DMS53 treated with DMSO at 0.1 percent for 48 hours (cell line): Measurements from ENCODE around the gene C2CD4D.
A peak's percentile ranks its signal among the peaks of the same experiment; 100 is the strongest.
"Not testable (repeated sequence)": the region's sequence is repeated elsewhere in the genome, so short reads cannot be mapped to it uniquely, and the experiment has no call there.

Experiments used
- DNase-seq: peaks from one replicate; lab custom pipeline; 2025; ENCODE audit not compliant: unreplicated experiment; lab: John Stamatoyannopoulos, UW

The C2CD4D gene

DNA sequence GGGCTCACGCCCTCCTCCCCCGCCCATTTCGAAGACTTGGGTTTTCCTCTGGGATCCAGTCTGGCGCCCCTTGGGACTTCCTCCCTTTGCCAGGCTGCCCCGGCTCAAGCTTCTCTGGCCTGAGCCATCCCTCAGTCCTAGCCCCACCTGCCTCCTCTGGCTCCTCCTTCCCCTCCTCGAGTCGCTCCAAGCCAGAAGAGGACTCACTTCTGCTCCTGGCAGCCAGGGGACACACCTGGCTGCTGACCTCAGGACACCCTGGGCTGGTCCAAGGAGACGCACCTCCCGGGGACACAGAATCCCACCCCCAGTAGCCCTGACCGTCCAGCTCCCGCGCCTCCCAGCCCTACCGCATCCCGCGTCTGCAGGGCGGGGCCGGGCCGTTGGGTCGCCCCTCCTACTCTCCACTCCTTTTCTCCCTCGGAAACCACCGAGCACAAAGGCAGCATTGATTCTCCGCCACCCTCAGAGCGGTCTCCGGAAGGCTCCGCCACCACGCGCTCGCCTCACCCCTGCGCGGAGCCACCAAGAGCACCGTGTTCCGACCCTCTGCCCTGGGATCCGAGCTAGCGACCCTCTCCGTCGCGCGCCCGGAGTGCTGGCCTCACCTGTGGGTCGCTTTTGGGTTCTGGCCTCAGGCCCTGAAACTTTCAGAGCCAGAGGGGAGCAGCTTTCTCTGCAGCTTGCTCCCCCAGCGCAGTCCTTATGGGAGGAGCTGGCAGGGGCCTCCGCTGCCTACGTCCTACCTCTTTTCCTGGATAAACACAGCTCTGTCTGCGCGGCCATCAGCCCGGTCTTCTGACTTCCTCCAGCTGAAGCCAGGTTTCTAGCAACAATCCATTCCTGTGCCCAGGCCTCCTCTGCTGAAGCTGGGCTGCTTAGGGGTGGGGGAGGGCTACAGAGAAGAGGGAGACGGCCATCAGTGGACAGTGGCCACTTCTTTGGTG, at the start of gene C2CD4D:
C2CD4D (minus strand) TSS at position 364 of the 947 bp plus-strand sequence. CDS start 831 bp downstream, outside the sequence.
- DNase-seq = peak; percentile 93

DNA sequence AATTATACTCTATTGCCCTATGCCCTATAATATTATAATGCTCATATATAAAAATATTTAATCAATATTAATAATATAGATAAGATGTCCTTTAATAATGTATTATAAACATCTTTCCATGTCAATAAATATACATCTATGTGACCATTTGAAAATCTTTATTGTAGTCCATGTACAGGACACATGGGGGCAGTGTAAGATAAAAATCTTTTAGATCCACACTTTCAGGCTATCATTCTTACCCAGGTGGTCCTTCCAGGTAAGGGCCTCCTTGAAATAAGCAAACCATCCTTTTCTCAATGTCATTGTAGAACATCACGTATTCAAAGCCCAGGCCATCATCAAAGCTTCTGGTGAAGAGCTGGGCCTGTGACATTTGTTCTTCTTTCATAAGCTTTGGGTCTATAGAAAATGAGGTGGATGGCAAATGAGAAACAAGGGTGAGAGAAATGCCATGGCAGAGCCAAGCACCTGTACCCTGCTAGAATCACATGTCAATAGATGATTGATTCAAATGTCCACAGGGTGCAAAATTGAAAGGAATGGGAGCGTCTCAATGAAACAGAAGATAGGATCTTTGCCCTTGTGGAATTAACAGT, 49.5 kb upstream of the C2CD4D start:
- DNase-seq = peak; percentile 35

DNA sequence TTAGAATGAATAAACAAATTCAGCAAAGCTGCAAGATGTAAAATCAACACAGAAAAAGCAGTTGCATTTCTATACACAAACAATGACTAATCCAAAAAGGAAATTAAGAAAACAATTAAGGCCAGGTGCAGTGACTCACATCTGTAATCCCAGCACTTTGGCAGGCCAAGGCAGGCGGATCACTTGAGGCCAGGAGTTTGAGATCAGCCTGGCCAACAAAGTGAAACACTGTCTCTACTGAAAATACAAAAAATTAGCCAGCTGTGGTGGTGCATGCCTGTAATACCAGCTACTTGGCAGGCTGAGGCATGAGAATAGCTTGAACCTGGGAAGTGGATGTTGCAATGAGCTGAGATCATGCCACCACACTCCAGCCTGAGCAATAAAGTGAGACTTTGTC, 47.4 kb upstream of the C2CD4D start:
- peak; percentile 78 for DNase-seq

DNA sequence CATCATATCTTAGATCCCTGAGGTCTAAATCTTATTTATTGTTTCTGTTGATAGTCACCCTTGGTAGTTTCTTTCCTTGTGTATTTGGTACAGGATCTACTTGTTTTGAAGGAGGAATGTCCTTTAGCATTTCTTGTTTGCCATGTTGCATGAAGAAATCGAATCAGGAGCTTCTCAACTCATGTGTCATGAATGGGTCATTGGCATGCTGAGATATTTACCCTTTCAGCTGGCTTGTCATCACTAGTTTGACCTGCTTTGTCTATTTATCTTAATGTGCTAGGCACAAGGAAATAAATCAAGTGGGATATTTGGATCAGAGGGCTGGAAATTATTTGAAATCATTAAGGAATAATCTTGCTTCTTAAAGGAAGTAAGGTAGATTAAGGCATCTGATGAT, 45.9 kb upstream of the C2CD4D start:
- peak; percentile 62 for DNase-seq

DNA sequence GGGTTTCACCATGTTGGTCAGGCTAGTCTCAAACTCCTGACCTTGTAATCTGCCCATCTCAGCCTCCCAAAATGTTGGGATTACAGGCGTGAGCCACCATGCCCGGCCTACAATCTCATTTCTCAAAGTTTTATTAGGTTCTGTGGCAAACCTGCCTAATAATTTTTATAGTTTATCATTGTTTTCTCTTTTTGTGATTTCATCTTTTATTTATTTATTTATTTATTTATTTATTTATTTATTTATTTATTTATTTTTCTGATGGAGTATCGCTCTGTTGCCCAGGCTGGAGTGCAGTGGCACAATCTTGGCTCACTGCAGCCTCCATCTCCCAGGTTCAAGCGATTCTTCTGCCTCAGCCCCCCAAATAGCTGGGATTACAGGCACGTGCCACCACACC, 45.3 kb upstream of the C2CD4D start:
- not testable (repeated sequence) for DNase-seq

DNA sequence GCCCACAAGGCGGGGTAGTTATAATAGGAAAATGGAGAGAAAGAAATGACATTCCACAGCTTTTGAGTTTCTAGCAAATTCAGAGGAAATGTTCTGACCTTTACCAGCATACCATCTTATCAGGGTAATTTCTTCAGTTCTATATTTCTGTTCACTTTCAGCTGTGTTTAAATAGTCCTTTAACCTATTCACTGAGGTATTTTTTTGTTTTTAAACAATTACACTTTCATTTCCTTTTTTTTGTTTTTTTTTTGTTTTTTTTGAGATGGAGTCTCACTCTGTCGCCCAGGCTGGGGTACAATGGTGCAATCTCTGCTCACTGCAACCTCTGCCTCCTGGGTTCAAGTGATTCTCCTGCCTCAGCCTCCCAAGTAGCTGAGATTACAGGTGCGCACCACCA, 44.8 kb upstream of the C2CD4D start:
- DNase-seq = not testable (repeated sequence)

DNA sequence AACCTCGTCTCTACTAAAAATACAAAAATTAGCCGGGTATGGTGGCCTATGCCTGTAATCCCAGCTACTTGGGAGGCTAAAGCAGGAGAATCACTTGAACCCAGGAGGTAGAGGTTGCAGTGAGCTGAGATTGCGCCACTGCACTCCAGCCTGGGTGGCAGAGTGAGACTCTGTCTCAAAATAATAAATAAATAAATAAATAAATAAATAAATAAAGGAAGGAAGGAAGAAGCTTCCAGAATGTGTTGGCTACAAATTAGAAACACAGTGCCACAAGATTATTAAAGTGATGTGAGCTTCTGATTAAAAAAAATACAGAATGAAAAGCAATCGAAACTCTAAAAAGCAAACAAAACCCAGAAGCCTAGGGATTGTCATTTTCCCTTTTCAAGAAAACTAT, 44.3 kb upstream of the C2CD4D start:
- DNase-seq = not testable (repeated sequence)

DNA sequence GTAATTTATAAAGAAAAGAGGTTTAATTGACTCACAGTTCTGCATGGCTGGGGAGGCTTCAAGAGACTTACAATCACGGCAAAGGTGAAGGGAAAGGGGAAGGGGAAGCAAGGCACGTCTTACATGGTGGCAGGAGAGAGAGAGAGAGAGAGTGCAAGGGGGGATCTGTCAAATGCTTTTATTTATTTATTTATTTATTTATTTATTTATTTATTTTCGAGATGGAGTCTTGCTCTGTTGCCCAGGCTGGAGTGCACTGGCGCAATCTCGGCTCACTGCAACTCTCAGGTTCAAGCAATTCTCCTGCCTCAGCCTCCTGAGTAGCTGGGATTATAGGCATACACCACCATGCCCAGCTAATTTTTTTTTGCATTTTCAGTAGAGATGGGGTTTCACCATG, 43.3 kb upstream of the C2CD4D start:
- not testable (repeated sequence) for DNase-seq

DNA sequence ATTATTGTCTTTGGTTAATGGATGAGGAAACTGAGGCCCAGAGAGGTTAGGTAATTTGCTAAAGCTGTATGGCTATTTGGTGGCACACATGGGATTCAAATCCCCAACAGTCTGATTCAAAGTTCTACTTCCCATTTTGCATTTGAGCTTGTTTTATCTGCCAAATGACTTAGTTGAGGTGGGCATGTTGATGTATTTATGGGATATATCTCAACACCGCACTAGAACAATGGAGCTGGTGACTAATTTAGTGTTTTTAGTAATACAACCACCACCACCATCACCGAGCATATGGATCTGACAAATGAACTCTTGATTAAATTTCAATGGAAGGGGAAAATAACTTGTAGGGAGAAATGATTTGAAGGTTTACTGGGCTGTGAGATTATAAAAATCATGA, 42.8 kb upstream of the C2CD4D start:
- no peak for DNase-seq

DNA sequence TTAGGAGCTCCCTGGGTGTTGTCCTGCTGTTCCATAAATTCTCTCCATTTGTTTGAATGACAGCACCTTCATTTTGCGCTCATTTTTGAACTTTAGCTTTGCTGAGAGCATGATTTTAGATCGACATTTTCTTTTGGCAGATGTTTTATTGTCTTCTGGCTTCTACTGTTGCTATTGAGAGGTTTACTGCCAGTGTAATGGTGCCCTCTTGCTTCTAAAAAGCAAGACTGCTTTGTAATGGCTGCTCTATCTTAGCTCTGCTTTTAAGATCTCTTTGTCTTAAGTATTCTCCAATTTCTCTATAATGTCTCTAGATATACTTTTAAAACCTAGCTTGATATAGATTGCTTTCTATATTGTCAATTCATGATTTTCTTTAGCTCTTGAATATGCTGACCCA, 41.9 kb upstream of the C2CD4D start:
- DNase-seq = no peak

DNA sequence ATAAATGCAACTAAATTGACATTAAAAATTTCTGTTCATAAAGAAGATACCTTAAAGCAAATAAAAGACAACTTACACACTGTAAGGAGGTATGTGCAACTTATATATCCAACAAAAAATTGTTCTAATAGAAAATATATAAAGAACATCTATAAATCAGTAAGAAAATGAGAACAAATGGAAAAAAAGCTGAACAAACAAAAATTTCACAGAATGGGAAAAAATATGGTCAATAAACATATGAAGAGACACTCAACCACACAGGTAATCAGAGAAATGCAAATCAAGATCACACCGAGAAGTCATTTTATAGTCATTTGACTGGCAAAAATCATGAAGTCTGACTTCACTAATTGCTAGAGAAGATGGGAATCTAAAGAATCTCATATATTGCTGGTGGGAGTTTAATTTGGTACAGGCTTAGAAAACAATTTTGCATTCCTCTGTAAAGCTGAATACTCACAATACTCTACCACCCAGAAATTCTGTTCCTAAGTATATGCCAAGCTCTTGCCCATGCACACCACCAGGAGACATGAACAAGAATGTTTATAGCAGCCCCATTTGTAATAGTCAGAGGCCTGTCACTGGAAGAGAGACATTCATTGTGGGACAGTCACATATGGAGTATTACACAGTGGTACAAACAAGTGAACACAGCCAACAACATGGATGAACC, 35.9 kb upstream of the C2CD4D start:
- no peak for DNase-seq

DNA sequence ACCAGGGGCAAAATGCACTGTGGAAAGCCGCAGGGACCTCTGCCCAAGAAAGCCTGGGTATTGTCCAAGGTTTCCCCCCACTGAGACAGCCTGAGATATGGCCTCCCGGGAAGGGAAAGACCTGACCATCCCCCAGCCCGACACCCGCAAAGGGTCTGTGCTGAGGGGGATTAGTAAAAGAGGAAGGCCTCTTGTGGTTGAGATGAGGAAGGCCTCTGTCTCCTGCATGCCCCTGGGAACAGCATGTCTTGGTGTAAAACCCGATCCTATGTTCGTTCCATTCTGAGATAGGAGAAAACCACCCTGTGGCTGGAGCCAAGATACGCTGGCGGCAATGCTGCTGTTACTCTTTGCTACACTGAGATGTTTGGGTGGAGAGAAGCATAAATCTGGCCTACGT, 33.2 kb upstream of the C2CD4D start:
- DNase-seq = not testable (repeated sequence)

DNA sequence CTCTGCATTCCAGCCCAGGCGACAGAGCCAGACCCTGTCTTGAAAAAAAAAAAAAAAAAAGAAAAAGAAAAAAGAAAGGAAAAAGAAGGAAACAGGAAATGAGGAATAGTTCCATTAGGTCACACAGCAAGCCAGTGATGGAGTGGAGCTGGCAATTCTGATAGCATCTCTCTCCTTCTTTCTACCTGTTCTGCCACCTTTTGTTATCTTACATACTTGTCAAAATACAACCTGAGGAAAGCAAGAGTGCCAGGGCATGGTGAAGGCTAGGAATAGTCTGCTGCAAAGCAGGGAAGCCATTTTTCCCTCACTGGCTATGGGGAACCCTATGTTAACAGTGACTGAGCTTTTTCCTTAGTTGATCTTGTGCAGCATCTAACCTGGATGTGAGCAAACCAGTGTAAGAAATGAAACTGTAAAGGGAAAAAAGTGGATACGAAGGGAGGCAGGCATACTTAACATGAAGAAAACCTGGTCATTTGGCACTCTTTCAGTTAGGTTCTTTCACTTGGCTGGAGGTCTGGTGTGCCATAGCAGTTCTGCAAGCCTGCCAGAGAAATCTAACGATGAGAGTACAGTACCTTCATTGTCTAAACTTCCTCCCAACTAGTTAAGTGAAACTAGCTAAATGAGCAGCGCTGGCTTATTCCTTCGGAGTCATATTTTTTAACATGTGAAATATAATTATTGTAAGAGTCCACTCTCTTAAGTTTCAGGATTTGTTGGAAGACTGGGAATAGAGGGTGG, 31.8 kb upstream of the C2CD4D start:
- DNase-seq = no peak

DNA sequence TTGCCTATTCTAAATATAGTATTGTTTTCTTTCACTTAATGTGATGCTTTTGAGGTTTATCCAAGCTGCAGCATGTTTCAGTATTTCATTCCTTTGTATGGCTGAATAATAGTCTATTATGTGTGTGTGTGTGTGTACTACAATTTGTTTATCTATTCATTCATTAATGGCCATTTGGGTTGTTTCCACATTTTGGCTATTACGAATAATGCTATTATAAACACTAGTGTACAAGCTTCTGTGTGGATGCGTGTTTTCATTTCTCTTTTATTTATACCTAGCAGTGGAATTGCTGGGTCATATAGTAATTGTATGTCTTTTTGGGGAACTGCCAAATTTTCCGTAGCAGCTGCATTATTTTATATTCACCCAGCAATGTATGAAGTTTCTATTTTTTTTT, 28.9 kb upstream of the C2CD4D start:
- DNase-seq = no peak

DNA sequence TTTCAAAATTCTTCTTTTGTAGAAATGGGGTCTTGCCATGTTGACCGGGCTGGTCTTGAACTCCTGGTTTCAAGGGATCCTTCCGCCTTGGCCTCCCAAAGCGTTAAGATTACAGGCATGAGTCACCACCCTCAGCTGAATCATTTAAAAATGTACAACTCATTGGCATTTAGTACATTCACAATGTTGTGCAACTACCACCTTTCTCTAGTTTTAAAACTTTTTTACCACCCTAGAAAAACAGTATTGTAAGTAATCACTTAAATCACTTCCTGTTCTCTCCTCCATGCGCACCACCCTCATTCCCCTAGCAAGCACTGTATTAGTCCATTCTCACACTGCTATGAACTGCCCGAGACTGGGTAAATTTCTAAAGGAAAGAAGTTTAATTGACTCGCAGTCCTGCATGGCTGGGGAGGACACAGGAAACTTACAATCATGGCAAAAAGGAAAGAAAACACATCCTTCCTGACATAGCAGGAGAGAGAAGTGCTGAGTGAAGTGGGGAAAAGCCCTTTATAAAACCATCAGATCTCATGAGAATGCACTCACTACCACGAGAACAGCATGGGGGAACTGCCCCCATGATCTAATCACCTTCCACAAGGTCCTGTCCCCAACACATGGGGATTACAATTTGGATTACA, 28.3 kb upstream of the C2CD4D start:
- DNase-seq = no peak

DNA sequence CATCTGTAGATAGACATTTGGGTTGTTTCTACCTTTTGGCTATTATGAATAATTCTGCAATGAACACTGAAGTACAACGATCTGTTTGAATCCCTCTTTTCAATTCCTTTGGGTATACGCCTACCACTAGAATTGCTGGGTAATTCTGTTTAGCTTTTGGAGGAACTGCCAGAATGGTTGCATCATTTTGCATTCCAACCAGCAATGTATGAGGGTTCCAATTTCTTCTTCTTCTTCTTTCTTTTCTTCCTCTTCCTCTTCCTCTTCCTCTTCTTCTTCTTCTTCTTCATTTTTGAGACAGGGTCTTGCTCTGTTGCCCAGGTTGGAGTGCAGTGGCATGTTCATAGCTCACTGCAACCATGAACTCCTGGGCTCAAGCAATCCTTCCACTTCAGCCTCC, 27.7 kb upstream of the C2CD4D start:
- no peak for DNase-seq

DNA sequence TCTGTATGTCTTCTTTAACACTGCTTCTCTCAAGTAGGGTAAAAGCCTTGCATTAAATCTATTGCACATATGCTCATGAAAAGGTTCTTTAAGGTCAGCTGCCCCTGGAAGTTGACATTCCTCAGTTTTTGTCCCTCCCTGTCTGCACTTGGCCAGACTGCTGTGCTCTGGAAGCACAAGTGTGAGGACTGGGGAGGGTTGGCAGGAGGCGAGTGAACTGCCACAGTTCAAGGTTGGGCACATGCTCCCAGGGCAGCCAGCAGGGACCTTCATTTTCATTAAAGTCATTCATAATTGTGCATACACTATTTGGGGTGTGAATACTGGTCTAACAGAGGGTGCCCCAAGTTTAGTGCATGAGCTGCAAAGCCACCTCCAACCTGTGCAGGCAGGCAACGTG, 24.8 kb upstream of the C2CD4D start:
- no peak for DNase-seq

DNA sequence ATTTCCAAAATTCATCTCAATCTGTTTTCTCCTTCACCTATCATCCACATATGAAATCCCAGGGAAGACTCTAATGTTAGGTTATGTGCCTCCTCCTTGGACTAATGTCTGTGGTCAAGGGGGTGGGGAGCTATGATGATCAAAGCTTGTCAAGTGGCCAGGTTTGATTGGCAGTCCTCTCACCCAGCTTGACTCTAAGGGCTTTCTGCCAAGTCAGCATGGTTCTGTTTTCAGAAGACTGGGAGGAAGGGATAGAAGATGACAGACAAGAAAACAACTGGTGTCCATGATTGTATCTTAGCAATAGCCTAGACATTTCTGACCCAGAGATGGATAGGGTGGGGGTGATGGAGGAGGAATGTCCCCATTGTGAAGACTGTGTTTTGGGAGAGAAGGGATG, 23.0 kb upstream of the C2CD4D start:
- no peak for DNase-seq

DNA sequence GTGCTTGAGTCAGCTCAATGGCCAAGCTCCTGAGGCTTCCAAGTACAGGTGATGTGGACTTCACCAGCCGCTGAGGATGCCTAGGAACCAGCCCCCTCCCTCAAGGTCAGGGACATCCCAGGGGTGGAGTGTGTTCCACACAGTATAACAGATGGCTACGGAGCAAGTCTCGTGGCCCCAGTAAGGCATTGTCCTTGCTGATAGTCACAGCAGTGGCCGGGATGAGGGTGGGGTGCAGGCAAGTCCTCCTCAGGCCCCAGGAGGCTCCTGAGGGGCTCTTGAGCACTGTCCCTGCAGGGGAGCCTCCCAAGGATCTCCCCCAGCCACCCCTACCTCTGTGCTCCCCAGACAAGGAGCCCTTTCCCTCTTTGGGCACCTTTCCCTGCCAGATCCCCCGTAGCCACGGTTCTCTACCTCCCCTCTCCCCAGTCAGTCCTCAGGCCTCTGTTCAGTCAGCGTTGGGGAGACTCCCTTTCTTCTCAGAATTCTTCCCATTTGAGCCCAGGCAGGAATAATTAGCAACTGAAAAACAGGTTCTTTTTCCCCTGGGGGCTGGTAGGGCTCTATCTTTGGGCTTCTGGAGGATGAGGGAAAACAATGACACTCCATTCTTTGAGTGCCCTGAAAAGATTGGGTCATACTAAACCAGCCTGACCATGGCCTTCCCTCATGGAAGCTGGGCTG, 21.0 kb upstream of the C2CD4D start:
- DNase-seq = no peak

DNA sequence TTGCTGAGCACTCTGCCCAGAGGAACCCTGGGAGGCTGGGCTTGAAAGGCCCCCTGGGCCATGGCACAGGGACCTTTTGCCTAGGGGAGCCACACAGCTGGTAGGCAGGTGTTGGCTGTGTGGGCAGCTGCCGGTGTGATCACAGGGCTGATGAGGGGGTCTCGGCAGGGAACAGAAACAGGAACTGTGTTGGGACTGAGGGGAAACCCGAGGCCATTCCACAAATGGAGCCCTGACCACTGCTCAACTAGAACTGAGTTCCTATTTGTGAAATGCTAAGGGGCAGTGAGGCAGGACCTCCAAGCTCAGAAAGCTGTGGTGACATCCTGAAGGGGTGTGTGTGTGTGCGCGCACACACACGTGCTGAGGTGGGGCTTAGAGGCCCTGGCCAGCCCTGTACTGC, 20.3 kb upstream of the C2CD4D start:
- no peak for DNase-seq
